Liver (tissue), 9 donors: ENCODE measurements around the gene VEZF1. TPM values are rescaled to one million over a fixed set of nuclear protein-coding genes. Genes with fewer than 3 reads are reported as not detected.

ENCODE experiments used
- DNase-seq: peaks from one replicate; pipeline ENCODE4 v3.0.0-alpha.2; 2017; ENCODE audit warnings: low spot score
- H3K27ac ChIP-seq, 2 donors: one replicate each; pipeline ENCODE4 v1.7.0; 2013; ENCODE audit warnings: inconsistent platforms in 2 of 2, low read length in 2 of 2, control low read depth in 1 of 2, low read depth in 1 of 2, mild to moderate bottlenecking in 1 of 2
- H3K27me3 ChIP-seq, 4 donors: one replicate each; pipeline versions ENCODE4 v1.6.1 to v1.7.0; 2013; ENCODE audit warnings: low read length in 3 of 4, inconsistent platforms in 1 of 4, mild to moderate bottlenecking in 1 of 4, moderate library complexity in 1 of 4; ENCODE audit not compliant: control insufficient read depth in 4 of 4, insufficient read depth in 4 of 4
- H3K36me3 ChIP-seq, 4 donors: one replicate each; pipeline versions ENCODE4 v1.6.1 to v1.7.0; 2013; ENCODE audit warnings: low read length in 3 of 4, mild to moderate bottlenecking in 3 of 4, low read depth in 1 of 4, moderate library complexity in 1 of 4; ENCODE audit not compliant: control insufficient read depth in 4 of 4, insufficient read depth in 3 of 4
- H3K4me1 ChIP-seq, 4 donors: one replicate each; pipeline versions ENCODE4 v1.6.1 to v1.7.0; 2013; ENCODE audit warnings: low read length in 3 of 4, mild to moderate bottlenecking in 3 of 4, moderate library complexity in 1 of 4; ENCODE audit not compliant: control insufficient read depth in 4 of 4, insufficient read depth in 4 of 4
- H3K4me3 ChIP-seq, 3 donors: one replicate each; pipeline versions ENCODE4 v1.6.1 to v1.7.0; 2013; ENCODE audit warnings: low read length in 3 of 3, control low read depth in 1 of 3, low read depth in 1 of 3, mild to moderate bottlenecking in 1 of 3
- H3K9ac ChIP-seq, 2 donors: one replicate each; pipeline ENCODE4 v1.7.0; 2013; ENCODE audit warnings: low read length in 2 of 2, mild to moderate bottlenecking in 2 of 2, moderate library complexity in 2 of 2, control low read depth in 1 of 2, low read depth in 1 of 2
- H3K9me3 ChIP-seq, 4 donors: one replicate each; pipeline versions ENCODE4 v1.6.1 to v1.7.0; 2013; ENCODE audit warnings: low read length in 3 of 4; ENCODE audit not compliant: control insufficient read depth in 4 of 4
- EGR1 ChIP-seq, 2 donors: IDR thresholded peaks; 2 replicates each; pipeline ENCODE4 v1.6.1; 2016 to 2018; ENCODE audit warnings: antibody characterized with exemption in 2 of 2, low read depth in 2 of 2
- FOXA1 ChIP-seq: IDR thresholded peaks from 2 replicates; pipeline ENCODE4 v1.6.1; 2016; ENCODE audit warnings: antibody characterized with exemption
- FOXA2 ChIP-seq: IDR thresholded peaks from 2 replicates; pipeline ENCODE4 v1.6.1; 2016; ENCODE audit warnings: antibody characterized with exemption
- HNF4A ChIP-seq, 2 donors: conservative IDR thresholded peaks; 2 replicates each; pipeline ENCODE4 v1.6.1; 2016; ENCODE audit warnings: antibody characterized with exemption in 2 of 2, mild to moderate bottlenecking in 2 of 2
- HNF4G ChIP-seq: IDR thresholded peaks from 2 replicates; pipeline ENCODE4 v1.6.1; 2016; ENCODE audit warnings: antibody characterized with exemption
- JUND ChIP-seq, 2 donors: IDR thresholded peaks; 2 replicates each; pipeline ENCODE4 v1.6.1; 2016; ENCODE audit warnings: antibody characterized with exemption in 2 of 2
- NR2F2 ChIP-seq: IDR thresholded peaks from 2 replicates; pipeline ENCODE4 v1.6.1; 2016; ENCODE audit warnings: antibody characterized with exemption
- RAD21 ChIP-seq, 2 donors: IDR thresholded peaks; 2 replicates each; pipeline ENCODE4 v1.6.1; 2016; ENCODE audit warnings: antibody characterized with exemption in 2 of 2, mild to moderate bottlenecking in 2 of 2
- RXRA ChIP-seq, 2 donors: IDR thresholded peaks; 2 replicates each; pipeline ENCODE4 v1.6.1; 2017 to 2018; ENCODE audit warnings: antibody characterized with exemption in 2 of 2, mild to moderate bottlenecking in 1 of 2
- SP1 ChIP-seq: IDR thresholded peaks from 2 replicates; pipeline ENCODE4 v1.6.1; 2018; ENCODE audit warnings: antibody characterized with exemption, mild to moderate bottlenecking
- TAF1 ChIP-seq: conservative IDR thresholded peaks from 2 replicates; pipeline ENCODE4 v1.6.1; 2016; ENCODE audit warnings: antibody characterized with exemption, mild to moderate bottlenecking
- YY1 ChIP-seq: IDR thresholded peaks from 2 replicates; pipeline ENCODE4 v1.6.1; 2016; ENCODE audit warnings: antibody characterized with exemption, mild to moderate bottlenecking
- WGBS: extraction: QIAGEN DNeasy Blood & Tissue Kit; methylation state at CpG from one replicate; pipeline ENCODE4 v1.1.7; 2013; 5-methylcytosine and 5-hydroxymethylcytosine counted together
- polyA plus RNA-seq, 2 donors: library from polyadenylated mRNA; stranded (reverse) in 1 of 2; unstranded in 1 of 2; fragments of 200-250 nt in 1 of 2; fragments of >200 nt in 1 of 2; fragmentation: Nextera tagmentation in 1 of 2; extraction: Ambion mirVana in 1 of 2; gene quantifications; one replicate each; pipeline versions ENCODE4 v1.2.1 to v1.2.3, GENCODE V29; 2013 to 2015
- total RNA-seq, 2 donors: library from RNA; depleted of rRNA; stranded (reverse); fragments of >200 nt; gene quantifications; one replicate each; pipeline ENCODE4 v1.2.3, GENCODE V29; 2014
- TF ChIP-seq, protein P1 (sequence below): fragments of 150-350 bp; IDR thresholded peaks from 2 replicates; pipeline ENCODE4 v1.5.1; 2017; ENCODE audit warnings: improper control_type of control experiment, low read depth, low read length; ENCODE audit not compliant: missing input control
- TF ChIP-seq, protein P2 (sequence below): IDR thresholded peaks from 2 replicates; pipeline ENCODE4 v1.6.1; 2016; ENCODE audit warnings: antibody characterized with exemption
- TF ChIP-seq, protein P3 (sequence below): IDR thresholded peaks from 2 replicates; pipeline ENCODE4 v1.6.1; 2016; ENCODE audit warnings: antibody characterized with exemption
- donor health status: healthy.
- donor health status: healthy.
- donor health status: healthy.
- donor health status: healthy.
- donor health status: healthy.

The VEZF1 gene
- total and polyA plus RNA-seq, 4 donors = 7.9 to 26.2 (median 11.4) TPM

DNA sequence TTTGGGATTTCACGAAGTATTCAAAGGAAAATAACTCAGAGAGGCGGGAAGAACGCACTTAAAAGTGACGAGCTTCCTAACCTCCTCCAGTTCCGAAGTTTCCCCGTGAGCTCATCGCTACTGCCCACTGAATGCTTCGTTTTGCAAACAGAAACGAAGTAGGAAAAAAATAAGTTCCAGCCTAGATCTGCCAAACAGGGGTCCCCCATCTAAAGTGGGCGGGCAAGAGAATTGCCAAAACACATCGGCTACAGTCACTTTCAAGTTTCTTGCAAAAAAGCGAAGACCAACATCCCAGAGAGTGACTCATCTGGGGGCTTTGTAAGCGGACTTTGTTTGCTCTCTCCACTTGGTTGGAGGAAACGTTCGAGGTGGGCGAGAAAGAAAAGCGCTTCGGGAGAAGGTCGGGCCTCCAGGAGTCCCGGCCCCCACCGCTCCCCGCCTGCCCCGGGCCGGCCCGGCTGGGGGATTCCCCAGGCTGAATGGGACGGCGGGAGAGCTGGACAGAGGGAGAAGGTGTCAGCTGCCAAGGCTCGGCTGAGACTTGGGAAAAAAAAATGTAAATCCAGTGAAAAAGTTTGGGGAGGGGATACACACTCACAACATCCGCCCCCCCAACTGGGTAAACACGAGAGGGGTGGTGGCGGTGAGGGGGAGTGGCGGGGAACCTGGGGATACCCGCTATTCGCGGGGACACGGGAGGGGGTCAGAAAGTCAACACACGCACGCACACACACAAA, 1.0 kb downstream of the VEZF1 start:
- WGBS = 1% methylated on average over 38 of the region's 38 CpGs
- H3K36me3 ChIP-seq = peaks cover 0 to 4% (median 2%) of the 10 kb centered on the region in 4 donors
- peak; percentile 43 for DNase-seq
- TF ChIP-seq, protein P1, sequence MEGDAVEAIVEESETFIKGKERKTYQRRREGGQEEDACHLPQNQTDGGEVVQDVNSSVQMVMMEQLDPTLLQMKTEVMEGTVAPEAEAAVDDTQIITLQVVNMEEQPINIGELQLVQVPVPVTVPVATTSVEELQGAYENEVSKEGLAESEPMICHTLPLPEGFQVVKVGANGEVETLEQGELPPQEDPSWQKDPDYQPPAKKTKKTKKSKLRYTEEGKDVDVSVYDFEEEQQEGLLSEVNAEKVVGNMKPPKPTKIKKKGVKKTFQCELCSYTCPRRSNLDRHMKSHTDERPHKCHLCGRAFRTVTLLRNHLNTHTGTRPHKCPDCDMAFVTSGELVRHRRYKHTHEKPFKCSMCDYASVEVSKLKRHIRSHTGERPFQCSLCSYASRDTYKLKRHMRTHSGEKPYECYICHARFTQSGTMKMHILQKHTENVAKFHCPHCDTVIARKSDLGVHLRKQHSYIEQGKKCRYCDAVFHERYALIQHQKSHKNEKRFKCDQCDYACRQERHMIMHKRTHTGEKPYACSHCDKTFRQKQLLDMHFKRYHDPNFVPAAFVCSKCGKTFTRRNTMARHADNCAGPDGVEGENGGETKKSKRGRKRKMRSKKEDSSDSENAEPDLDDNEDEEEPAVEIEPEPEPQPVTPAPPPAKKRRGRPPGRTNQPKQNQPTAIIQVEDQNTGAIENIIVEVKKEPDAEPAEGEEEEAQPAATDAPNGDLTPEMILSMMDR = no peak
- no peak for TF ChIP-seq TAF1
- no peak for TF ChIP-seq FOXA1
- no peak for TF ChIP-seq FOXA2
- no peak for TF ChIP-seq NR2F2
- peak; percentile 9 to 33 for TF ChIP-seq JUND (IDR thresholded peaks at IDR 0.05)
- TF ChIP-seq EGR1 (IDR thresholded peaks at IDR 0.05; ENCODE audit: low read depth in 2 of 2) = no peak
- no peak for TF ChIP-seq YY1
- TF ChIP-seq, protein P2, sequence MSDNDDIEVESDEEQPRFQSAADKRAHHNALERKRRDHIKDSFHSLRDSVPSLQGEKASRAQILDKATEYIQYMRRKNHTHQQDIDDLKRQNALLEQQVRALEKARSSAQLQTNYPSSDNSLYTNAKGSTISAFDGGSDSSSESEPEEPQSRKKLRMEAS = no peak
- TF ChIP-seq RAD21 (IDR thresholded peaks at IDR 0.05) = peak; percentile 2 to 7
- no peak for TF ChIP-seq HNF4A (conservative IDR thresholded peaks at IDR 0.05)
- no peaks in the 10 kb centered on the region for H3K27me3 ChIP-seq
- peak overlapping the region; percentile 42 to 49 for H3K9ac ChIP-seq
- H3K9me3 ChIP-seq = no peaks in the 10 kb centered on the region
- peaks cover 2 to 40% (median 31%) of the 10 kb centered on the region in 4 donors for H3K4me1 ChIP-seq
- H3K27ac ChIP-seq = peak overlapping the region; percentile 82 to 93
- H3K4me3 ChIP-seq = peak overlapping the region; percentile 81 to 98 (median 94)

DNA sequence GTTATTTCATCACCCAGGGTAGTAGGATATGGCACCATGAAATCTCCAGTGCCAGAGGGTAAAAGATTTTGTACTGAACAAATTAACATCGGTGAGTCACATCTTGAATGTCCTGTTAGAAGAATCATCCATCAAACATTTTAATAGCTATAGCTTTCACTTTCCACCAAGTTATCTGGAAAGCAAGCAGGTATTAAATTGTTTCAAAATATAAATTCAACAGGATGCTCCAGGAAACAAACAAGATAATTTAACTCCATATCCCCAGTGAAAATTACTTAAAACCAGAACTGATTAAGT, 2.4 kb downstream of the VEZF1 start:
- peak overlapping the region in 1 of 2 donors; percentile 13 for H3K9ac ChIP-seq
- H3K36me3 ChIP-seq = peaks cover 0 to 8% (median 4%) of the 10 kb centered on the region in 4 donors
- TF ChIP-seq, protein P2 = no peak
- TF ChIP-seq RXRA (IDR thresholded peaks at IDR 0.05) (no peak), JUND (IDR thresholded peaks at IDR 0.05) (no peak), YY1 (no peak), FOXA1 (no peak), TAF1 (no peak), SP1 (no peak), HNF4G (no peak), EGR1 (IDR thresholded peaks at IDR 0.05; ENCODE audit: low read depth in 2 of 2) (no peak), FOXA2 (no peak)
- TF ChIP-seq, protein P3, sequence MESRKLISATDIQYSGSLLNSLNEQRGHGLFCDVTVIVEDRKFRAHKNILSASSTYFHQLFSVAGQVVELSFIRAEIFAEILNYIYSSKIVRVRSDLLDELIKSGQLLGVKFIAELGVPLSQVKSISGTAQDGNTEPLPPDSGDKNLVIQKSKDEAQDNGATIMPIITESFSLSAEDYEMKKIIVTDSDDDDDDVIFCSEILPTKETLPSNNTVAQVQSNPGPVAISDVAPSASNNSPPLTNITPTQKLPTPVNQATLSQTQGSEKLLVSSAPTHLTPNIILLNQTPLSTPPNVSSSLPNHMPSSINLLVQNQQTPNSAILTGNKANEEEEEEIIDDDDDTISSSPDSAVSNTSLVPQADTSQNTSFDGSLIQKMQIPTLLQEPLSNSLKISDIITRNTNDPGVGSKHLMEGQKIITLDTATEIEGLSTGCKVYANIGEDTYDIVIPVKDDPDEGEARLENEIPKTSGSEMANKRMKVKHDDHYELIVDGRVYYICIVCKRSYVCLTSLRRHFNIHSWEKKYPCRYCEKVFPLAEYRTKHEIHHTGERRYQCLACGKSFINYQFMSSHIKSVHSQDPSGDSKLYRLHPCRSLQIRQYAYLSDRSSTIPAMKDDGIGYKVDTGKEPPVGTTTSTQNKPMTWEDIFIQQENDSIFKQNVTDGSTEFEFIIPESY = no peak
- H3K27ac ChIP-seq = no peak overlapping the region
- no peaks in the 10 kb centered on the region for H3K27me3 ChIP-seq
- 16% methylated on average over 1 of the region's 1 CpG for WGBS
- peaks cover 2 to 40% (median 31%) of the 10 kb centered on the region in 4 donors for H3K4me1 ChIP-seq
- DNase-seq = no peak
- H3K9me3 ChIP-seq = no peaks in the 10 kb centered on the region
- H3K4me3 ChIP-seq = no peak overlapping the region
